Suppressor macrophage (primary cell): ENCODE results near the gene CYP27B1.
"Not testable (repeated sequence)": the region's sequence is repeated elsewhere in the genome, so short reads cannot be mapped to it uniquely, and the experiment has no call there.

ENCODE experiments used
- DNase-seq, 4 experiments: peaks; one replicate each; pipeline ENCODE4 v3.0.0-alpha.2; 2020 to 2022

CYP27B1 gene

DNA sequence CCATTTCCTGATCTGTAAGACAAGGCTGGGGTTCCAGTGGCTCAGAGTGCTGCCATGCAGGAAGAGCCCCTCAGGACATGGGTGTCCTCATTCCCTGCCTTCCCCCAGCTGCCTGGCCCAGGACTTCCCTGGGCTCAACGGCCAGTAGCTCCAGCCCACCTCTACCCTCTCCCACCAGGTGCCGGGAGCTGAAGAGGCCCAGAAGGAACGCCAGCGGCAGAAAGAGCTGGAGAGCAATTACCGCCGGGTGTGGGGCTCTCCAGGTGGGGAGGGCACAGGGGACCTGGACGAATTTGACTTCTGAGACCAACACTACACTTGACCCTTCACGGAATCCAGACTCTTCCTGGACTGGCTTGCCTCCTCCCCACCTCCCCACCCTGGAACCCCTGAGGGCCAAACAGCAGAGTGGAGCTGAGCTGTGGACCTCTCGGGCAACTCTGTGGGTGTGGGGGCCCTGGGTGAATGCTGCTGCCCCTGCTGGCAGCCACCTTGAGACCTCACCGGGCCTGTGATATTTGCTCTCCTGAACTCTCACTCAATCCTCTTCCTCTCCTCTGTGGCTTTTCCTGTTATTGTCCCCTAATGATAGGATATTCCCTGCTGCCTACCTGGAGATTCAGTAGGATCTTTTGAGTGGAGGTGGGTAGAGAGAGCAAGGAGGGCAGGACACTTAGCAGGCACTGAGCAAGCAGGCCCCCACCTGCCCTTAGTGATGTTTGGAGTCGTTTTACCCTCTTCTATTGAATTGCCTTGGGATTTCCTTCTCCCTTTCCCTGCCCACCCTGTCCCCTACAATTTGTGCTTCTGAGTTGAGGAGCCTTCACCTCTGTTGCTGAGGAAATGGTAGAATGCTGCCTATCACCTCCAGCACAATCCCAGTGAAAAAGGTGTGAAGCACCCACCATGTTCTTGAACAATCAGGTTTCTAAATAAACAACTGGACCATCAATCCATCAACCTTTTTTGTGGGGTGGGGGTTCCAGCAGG is 46.0 kb downstream of the CYP27B1 start:
- no peak for DNase-seq

DNA sequence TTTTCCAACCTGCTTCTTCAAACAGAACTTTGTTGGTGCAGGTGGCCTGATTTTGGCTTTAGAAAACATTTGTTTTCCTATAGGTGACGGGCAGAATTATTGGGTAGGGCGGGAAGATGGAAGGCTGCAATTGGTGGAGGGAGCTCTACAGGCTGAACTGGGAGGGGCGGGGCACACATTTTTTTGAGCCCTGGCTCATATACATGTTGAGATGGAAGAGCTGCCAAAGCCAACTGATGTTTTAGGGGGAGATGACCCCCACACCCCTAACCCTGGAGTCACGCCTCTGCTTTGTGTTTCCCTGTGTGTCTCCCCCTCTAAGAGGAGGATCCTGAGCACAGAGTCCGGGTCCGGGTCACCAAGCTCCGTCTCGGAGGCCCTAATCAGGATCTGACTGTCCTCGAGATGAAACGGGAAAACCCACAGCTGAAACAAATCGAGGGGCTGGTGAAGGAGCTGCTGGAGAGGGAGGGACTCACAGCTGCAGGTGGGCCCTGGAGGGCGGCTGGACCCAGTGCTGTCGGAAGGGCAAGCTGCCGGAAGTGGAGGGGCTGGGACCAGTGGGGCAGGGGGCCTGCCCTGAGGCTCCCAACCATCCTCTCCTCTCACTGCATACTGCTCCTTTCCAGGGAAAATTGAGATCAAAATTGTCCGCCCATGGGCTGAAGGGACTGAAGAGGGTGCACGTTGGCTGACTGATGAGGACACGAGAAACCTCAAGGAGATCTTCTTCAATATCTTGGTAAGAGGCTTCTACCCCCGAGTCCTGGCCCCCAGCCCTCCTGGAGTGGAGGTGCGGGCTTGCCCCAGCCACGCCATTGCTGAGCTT is 46.9 kb downstream of the CYP27B1 start:
- no peak for DNase-seq

DNA sequence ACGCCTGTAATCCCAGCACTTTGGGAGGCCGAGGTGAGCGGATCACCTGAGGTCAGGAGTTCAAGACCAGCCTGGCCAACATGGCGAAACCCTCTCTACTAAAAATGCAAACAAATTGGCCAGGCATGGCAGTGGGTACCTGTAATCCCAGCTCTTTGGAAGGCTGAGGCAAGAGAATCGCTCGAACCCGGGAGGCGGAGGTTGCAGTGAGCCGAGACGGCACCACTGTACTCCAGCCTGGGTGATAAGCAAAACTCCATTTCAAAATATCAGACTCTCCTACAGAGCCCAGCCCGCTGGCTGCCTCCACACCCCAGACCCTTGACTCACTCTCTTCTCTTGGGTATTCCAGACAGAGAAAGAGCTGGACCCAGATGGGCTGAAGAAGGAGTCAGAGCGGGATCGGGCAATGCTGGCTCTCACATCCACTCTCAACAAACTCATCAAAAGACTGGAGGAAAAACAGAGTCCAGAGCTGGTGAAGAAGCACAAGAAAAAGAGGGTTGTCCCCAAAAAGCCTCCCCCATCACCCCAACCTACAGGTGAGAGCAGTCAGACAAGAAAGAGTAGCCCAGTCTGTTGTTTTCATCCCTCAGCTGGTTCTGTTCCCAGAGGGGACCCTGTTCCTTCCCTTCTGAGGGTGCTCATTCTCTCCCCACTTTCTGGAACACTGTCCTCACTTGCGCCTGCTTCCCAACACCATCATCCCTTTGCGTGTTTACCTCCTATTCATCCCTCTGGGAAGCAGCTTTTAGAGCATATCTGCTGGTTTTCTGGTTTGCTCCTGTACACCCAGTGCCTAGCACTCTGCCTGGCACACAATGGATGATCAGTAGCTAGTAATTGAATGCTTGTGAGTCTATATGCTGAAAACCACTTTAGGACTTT is 48.0 kb downstream of the CYP27B1 start:
- no peak for DNase-seq

DNA sequence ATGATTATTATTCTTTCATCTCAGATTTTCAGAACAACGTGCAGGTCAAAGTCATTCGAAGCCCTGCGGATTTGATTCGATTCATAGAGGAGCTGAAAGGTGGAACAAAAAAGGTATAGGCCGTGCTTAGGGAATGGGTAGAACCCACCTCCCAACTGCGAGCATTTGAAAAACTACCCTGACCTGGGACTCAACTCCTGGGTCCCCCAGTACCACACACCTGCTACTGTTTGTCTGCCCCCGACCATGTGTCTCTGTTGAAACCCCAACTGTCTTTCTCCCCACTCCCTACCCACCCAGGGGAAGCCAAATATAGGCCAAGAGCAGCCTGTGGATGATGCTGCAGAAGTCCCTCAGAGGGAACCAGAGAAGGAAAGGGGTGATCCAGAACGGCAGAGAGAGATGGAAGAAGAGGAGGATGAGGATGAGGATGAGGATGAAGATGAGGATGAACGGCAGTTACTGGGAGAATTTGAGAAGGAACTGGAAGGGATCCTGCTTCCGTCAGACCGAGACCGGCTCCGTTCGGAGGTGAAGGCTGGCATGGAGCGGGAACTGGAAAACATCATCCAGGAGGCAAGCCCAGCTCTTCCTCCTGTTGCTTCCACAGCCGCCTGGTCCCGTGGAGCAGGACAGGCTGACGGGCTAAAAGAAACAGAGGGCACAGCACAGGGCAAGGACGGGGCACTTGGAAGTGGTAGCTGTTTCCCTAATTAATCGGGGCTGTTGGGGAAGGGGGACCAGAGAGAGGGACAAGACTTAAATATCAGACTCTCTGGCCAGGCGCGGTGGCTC is 48.8 kb downstream of the CYP27B1 start:
- DNase-seq = no peak

DNA sequence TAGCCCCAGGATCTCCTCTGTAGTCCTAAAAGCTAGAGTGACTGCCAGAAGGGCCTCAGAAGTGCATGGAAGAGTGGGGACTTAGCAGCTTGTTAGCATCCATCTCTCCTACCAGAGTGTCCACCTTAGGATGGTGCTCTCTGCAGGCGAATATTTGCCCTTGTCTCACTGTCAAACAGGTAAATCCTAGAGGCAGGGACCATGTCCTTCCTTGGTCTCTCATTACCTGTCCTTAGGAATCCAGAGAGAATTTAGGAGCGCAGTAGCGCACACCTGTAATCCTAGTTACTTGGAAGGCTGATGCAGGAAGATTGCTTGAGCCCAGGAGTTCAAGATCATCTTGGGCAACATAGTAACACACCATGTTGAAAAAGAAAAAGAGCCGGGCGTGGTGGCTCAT is 49.7 kb downstream of the CYP27B1 start:
- DNase-seq = no peak

DNA sequence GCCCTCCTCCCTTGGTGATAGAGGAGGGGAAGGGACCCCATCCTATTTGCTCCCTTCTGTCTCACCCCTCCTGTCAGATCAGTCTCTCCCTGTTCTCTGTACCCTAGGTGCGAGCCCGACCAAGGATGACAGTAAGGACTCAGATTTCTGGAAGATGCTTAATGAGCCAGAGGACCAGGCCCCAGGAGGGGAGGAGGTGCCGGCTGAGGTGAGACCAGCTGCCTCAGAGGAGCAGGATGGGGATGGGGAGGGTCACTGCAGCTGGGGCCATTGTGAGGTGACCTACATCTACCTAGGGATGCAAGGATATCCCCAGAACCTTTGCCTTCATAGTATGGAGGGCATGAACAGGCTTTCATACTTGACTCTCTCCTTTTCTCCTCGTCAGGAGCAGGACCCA is 50.6 kb downstream of the CYP27B1 start:
- no peak for DNase-seq

GRCh38 chr12:57715786-57716185 is 51.1 kb downstream of the CYP27B1 start:
- no peak for DNase-seq

DNA sequence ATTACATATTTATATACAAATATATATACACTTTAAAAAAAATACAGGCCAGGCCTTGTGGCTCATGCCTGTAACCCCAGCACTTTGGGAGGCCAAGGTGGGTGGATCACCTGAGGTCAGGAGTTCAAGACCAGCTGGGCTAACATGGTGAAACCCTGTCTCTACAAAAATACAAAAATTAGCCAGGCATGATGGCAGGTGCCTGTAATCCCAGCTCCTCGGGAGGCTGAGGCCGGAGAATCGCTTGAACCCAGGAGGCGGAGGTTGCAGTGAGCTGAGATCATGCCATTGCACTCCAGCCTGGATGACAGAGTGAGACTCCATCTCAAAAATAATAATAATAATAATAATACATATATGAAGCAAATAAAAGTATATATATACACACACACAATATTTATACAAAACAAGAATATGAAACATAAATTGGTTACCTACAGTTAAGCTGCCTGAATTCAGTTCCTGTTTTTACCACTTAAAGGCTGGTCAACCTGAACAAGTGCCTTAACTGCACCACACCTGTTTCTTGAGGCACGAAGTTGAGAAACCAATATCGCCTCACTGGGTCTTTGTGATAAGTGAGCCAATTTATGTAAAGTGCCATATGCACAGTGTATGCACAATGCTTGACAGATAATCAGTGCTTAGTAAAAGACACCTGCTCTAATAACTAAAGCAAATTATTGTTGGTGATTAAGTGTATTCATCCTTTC is 51.7 kb downstream of the CYP27B1 start:
- DNase-seq = not testable (repeated sequence)

GRCh38 chr12:57713209-57713608 is 53.7 kb downstream of the CYP27B1 start:
- DNase-seq = no peak

- DNase-seq = no peak
These were observed 54.2 kb downstream of the CYP27B1 start for GRCh38 chr12:57712701-57713100.
